ENCODE measurements around the gene ADAM19.
A peak's percentile ranks its signal among the peaks of the same experiment; 100 is the strongest.

ADAM19 gene

GRCh38 chr5:157514974-157515373 is 60.6 kb downstream of the ADAM19 start:
- no peak for DNase-seq (ENCODE audit: low spot score)

- no peak for DNase-seq (ENCODE audit: low spot score)
Measured at GRCh38 chr5:157513182-157513581, 62.4 kb downstream of the ADAM19 start.

DNA sequence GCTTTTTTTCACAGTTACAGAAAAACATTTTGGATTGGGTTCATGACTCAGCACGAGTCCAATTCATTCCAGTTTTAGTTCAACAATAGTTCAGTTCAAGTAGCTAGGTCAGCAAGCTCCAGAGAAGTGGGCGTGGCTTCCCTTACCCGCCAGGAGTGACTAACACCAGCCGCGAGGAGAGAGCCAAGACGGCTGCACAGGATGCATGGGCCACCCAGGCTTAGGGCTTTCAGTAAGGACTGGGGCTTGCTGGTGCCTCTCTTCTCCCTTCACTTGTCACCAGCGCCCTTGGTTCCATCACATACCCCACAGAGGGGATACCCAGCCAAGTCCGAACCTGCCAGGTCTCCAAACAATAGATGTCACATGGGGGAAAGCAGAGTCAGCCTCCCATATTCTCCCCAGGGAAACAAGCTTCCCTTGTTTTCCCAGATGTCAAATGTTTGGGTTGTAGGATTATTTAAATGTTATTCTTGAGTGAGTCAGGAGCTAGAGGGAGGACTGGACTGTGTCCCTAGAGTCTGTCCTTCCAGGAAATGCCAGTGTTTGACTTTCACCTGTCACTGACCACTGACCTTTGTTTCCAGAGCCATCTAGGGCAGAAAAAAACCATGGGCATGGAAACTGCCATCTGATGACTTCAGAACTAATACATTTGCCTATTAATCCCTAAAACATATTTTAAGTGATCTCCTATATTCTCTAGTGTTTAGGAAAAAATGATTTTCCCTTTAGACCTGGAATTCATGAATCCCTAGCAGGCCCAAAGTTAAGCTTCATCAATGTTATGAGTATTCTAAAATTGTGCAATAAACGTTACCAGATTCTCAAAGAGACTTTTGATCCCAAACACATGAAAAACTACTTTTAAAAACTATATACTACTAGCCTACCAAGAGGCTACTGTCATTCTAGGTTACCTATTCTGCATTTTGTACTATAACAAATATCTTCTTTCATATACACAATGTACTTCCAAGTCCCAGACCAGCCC is 63.6 kb downstream of the ADAM19 start:
- peak; percentile 90 for DNase-seq (ENCODE audit: low spot score)

DNA sequence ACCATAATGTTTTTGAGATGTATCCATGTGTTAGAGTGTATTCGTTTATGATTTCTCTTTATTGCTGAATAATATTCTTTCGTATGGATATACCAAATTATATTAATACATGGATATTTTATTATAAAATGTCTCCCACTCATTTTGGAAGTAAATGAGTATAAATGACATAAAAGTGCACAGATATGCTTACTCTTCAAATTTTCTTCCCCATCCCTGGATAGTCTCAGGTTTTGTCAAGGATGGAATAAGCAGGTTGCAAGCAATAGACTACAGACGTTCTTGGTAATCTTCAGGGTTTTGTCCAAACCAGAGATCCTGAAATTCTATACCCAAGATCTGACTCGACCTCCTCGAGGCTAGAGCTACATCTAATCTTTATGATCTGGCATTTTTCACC is 64.9 kb downstream of the ADAM19 start:
- no peak for DNase-seq (ENCODE audit: low spot score)

- no peak for DNase-seq (ENCODE audit: low spot score)
Measured at GRCh38 chr5:157509587-157509986, 66.0 kb downstream of the ADAM19 start.

GRCh38 chr5:157509093-157509492 is 66.5 kb downstream of the ADAM19 start:
- DNase-seq (ENCODE audit: low spot score), result no peak

DNA sequence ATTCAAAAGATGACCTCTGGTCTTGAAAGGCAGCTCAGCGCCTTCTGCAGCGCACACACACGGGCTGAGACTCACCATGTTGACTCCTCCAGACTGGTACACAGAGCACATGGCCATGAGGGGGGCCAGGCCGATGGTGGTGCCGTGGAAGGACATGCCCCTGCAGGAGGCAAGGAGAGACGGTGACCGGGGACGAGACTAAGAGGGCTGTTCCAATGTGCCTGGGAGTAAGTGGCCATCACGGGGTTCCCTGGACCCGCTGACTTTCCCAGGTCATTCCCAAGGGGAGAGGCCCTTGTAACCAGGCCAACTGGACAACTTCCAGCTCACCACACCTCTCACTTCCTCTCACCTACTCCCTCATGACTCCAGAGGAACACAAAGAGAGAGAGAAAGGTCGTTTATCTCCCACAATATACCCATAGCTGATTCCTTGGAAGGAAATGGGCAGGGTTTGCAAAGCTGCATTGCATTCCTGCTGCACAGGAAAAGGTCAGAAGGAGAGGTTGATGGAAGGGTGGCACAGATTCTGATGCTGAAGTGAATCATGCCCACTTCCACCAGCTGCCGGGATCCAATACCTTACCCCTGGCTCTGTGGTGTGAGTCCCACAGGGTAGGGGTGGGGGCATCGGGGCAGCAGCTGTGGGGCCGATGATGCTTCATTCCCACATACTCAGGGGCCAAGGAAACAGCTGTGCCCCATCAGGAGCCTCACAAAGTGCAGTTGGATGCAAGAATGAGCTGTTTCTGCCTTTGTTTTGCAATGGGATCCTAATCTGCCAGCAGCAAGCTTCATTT is 68.4 kb downstream of the ADAM19 start:
- no peak for DNase-seq (ENCODE audit: low spot score)

- no peak for DNase-seq (ENCODE audit: low spot score)
Measured at GRCh38 chr5:157506066-157506590, 69.4 kb downstream of the ADAM19 start.

- DNase-seq (ENCODE audit: low spot score), result no peak
Measured at GRCh38 chr5:157505496-157505895, 70.1 kb downstream of the ADAM19 start.

DNA sequence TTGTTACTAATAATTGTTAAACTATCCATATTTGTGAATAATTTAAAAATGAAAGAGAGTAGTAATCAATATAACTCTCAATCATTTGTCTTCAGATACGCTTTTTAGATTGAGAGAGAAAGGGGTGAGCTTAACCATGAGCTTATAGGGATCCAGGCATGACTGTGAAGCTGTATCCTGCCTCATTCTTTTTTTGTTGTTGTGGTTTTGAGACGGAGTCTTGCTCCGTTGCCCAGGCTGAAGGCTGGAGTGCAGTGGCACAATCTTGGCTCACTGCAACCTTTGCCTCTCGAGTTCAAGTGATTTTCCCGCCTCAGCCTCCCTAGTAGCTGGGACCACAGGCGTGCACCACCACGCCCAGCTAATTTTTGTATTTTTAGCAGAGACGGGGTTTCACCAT is 71.5 kb downstream of the ADAM19 start:
- DNase-seq (ENCODE audit: low spot score), result no peak

GRCh38 chr5:157502143-157502647 is 73.4 kb downstream of the ADAM19 start:
- no peak for DNase-seq (ENCODE audit: low spot score)

DNA sequence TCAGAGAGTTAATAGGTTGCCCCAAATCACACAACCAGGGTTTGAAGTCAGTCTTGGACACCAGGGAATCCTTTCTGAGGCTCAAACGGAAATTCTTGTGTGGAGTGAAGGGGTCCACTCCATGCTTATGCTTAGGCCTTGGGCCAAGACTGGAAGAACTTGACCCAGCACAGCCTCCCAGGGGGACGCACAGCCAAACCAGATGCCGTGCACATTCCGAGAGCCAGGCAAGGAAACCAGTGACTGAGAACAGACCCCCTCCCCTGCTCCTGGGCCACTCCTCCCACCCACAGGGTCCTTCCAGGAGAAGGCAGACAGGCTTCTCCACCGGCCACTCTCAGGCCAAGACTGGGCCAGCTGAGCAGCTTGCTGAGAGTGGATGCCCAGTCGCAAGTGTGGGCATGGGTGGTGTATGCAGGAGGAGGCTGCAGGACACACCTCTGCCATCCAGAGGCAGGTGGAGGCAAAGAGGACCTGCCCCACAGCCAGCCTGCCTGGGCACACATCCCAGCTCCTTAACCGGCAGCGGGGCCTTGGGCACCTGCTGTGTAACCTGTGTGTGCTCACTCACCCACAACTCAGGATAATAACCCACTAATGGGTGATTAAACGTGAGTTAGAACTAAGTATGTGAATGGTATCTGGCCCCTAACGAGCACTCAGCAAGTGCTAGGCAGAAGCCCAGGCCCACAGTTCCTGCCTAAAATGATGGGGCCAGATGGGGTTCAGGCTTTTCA is 77.5 kb downstream of the ADAM19 start:
- no peak for DNase-seq (ENCODE audit: low spot score)

DNA sequence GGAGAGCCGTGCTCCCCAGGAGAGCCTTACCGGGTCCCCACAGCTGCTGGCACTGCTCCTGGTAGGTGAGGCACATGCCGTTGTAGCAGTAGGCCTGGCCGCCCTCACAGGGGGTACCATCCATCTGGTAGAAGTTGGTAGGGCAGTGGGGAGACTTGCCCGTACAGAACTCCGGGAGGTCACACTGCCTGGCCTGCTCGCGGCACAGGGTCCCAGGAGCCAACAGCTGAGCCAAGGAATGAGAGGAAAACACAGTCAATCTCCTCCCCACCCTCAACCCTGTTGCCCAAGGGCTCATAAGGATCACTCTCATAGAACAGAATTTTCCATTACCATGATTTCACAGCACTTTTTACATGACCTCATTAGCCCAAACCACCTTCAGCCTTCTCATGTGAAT is 78.7 kb downstream of the ADAM19 start:
- no peak for DNase-seq (ENCODE audit: low spot score)

DNA sequence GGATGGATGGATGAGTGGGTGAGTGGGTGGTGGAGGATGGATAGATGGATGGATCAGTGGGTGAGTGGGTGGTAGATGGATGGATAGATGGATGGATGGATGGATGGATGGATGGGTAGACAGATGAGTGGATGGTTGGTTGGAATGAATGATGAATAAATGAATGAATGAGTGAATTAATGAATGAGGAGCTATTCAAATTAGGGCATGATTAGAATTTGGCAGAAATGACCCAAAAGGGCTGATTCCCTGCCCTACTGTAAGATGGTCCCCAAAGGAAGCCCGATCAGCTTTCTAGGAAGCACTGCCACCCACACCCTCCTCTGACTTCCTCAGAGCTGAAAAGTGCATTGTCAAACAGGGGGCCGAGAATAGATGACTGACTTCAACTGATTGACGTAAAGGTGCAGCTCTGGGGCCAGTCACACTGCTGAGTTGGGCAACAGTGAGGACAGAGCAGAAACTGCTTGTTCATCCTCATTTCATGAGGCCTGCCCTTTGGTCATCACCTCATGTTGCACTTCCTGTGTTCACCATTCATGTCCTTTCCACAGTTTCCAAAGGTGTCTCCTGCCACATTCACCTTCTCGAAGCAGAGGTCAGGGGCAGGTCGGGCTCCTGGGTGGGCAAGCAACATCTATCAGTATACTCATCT is 81.3 kb downstream of the ADAM19 start:
- no peak for DNase-seq (ENCODE audit: low spot score)

GRCh38 chr5:157492886-157493285 is 82.7 kb downstream of the ADAM19 start:
- DNase-seq (ENCODE audit: low spot score), result no peak

DNA sequence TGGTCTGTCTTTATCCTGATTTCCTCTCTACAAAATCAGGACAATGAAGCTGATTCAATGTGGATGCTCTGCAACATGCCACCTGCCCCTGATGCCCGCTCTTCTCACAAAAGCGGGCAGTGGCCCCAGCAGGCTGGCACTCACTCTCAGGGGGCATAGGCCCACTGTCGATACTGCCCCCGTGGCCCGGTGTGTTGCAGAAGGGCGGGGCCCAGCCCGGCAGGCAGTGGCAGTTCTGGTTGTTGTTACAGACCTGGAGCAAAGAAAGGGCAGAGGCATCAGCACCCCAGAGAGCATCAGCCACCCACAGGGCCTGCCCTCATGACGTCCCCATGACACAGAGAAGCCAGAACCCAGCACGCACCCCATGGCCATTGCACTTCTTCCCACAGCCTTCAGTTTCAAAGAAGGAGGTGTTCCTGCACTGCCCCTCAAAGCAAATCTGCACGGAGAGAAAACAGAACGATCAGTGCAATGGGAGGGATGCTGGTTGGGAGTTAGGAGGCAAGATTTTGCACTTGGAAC is 84.0 kb downstream of the ADAM19 start:
- DNase-seq (ENCODE audit: low spot score), result no peak

GRCh38 chr5:157487358-157487757 is 88.2 kb downstream of the ADAM19 start:
- no peak for DNase-seq (ENCODE audit: low spot score)

DNA sequence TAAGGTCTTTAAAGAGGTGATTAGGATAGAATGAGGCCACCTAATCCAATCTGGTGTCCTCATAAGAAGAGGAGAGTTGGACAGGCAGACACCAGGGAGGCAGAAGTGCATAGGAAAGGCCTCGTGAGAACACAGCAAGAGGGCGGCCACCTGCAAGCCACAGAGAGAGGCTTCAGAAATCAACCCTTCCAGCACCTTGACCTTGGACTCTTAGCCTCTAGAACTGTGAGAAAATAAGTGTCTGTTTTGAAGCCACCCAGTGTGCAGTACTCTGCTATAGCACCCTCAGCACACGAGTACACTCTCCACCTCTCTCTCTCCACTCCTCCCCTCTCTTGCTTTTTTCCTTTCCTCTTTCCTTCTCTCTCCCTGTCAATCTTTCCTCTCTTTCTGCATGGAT is 88.7 kb downstream of the ADAM19 start:
- DNase-seq (ENCODE audit: low spot score), result no peak

GRCh38 chr5:157486221-157486681 is 89.3 kb downstream of the ADAM19 start:
- DNase-seq (ENCODE audit: low spot score), result no peak

DNA sequence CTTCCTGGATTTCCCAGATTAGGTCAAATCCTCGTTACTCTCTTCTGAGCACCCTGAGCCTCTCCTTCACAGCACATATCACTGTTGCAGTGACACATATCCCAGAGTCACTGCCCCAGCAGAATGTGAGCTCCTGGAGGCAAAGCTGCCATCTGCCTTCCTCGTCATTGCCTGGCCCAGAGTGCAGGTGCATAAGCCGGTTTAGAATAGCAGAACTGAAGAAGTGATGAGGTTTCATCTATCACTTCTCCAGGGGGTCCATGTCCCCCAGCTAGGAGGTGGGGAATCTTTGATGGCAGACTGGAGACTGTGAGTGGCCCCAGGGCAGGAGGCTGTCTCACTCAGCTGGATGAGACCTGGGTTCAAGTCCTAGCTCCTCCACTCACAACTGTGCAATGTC is 89.8 kb downstream of the ADAM19 start:
- no peak for DNase-seq (ENCODE audit: low spot score)

DNA sequence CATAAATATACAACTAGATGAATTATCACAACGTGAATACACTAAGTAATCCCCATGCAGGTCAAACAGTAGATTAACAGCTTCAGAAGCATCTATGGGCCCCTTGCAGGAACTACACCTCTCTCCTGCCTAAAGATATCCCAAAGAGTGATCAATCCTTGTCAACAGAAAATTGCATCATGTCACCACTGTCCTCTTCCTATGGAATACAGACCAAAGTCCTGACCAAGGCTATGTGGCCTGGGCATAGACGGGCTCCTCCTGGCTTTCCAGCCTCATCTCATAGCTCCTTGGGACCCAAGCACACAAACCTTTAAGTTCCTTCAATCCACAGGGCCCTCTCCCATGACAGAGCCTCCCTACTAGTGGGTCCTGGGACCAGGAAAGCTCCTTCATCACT is 90.2 kb downstream of the ADAM19 start:
- DNase-seq (ENCODE audit: low spot score), result no peak
